A172 (cell line): ENCODE results near the gene ERN1. TPM values are rescaled to one million over a fixed set of nuclear protein-coding genes. Genes with fewer than 3 reads are reported as not detected.
A peak's percentile ranks its signal among the peaks of the same experiment; 100 is the strongest.
"Not testable (repeated sequence)": the region's sequence is repeated elsewhere in the genome, so short reads cannot be mapped to it uniquely, and the experiment has no call there.

Source experiments
- DNase-seq: peaks from one replicate; pipeline ENCODE4 v3.0.0-alpha.2; 2015; ENCODE audit warnings: low spot score
- total RNA-seq: library from RNA; depleted of rRNA; stranded (reverse); fragments of >200 nt; shearing (Covaris generic); gene quantifications from 2 replicates; pipeline ENCODE4 v1.2.3, GENCODE V29; 2014

ERN1 gene
- total RNA-seq, 1 experiment from 2014 or later, result 2.1 TPM

GRCh38 chr17:64032081-64032480, 97.9 kb downstream of the ERN1 start:
- no peak for DNase-seq

- peak; percentile 59 for DNase-seq
Observed at GRCh38 chr17:64028874-64029464, 101.0 kb downstream of the ERN1 start.

- peak; percentile 63 for DNase-seq
Observed at GRCh38 chr17:64025732-64026294, 104.1 kb downstream of the ERN1 start.

GRCh38 chr17:64024781-64025731, 104.9 kb downstream of the ERN1 start:
- DNase-seq, result no peak

GRCh38 chr17:64024215-64024654, 105.7 kb downstream of the ERN1 start:
- DNase-seq, result no peak

- no peak for DNase-seq
Observed at GRCh38 chr17:64022611-64023063, 107.3 kb downstream of the ERN1 start.

GRCh38 chr17:64020056-64020766, 109.7 kb downstream of the ERN1 start, which contains the start of gene ICAM2:
TSS of gene ICAM2 (minus strand) at chr17:64020633. CDS start at chr17:64006691, 13,942 bp downstream.
- DNase-seq, result no peak

GRCh38 chr17:64019551-64019961, 110.4 kb downstream of the ERN1 start:
- DNase-seq, result not testable (repeated sequence)

GRCh38 chr17:64017381-64017980, 112.5 kb downstream of the ERN1 start:
- DNase-seq, result no peak

- DNase-seq, result no peak
Observed at GRCh38 chr17:64016974-64017373, 113.0 kb downstream of the ERN1 start.

- DNase-seq, result no peak
Observed at GRCh38 chr17:64016231-64016784, 113.6 kb downstream of the ERN1 start.

GRCh38 chr17:64015447-64015846, 114.5 kb downstream of the ERN1 start:
- no peak for DNase-seq

- no peak for DNase-seq
Observed at GRCh38 chr17:64009571-64010402, 120.2 kb downstream of the ERN1 start.

- no peak for DNase-seq
Observed at GRCh38 chr17:64008830-64009229, 121.1 kb downstream of the ERN1 start.

- DNase-seq, result no peak
Observed at GRCh38 chr17:64008346-64008745, 121.6 kb downstream of the ERN1 start.

GRCh38 chr17:64007838-64008282, 122.1 kb downstream of the ERN1 start:
- DNase-seq, result no peak

- DNase-seq, result not testable (repeated sequence)
Observed at GRCh38 chr17:64007089-64007837, 122.7 kb downstream of the ERN1 start.

GRCh38 chr17:64006361-64007088, 123.4 kb downstream of the ERN1 start:
- no peak for DNase-seq
